COLO668 (cell line): ENCODE data around the gene IL1B.
"Not testable (repeated sequence)": the region's sequence is repeated elsewhere in the genome, so short reads cannot be mapped to it uniquely, and the experiment has no call there.

Experiments used
- DNase-seq: peaks from one replicate; lab custom pipeline; 2025; ENCODE audit not compliant: unreplicated experiment; lab: John Stamatoyannopoulos, UW

Gene IL1B

GRCh38 chr2:112850588-112850987, 14.0 kb upstream of the IL1B start:
- no peak for DNase-seq

- DNase-seq: no peak
Observed at GRCh38 chr2:112849956-112850355, 13.4 kb upstream of the IL1B start.

GRCh38 chr2:112848833-112849232, 12.3 kb upstream of the IL1B start:
- DNase-seq: no peak

GRCh38 chr2:112846031-112846430, 9.5 kb upstream of the IL1B start:
- no peak for DNase-seq

GRCh38 chr2:112843836-112844235, 7.3 kb upstream of the IL1B start:
- DNase-seq: no peak

GRCh38 chr2:112843288-112843687, 6.7 kb upstream of the IL1B start:
- no peak for DNase-seq

GRCh38 chr2:112841295-112842044, 4.9 kb upstream of the IL1B start:
- DNase-seq: no peak

GRCh38 chr2:112840068-112840445, 3.5 kb upstream of the IL1B start:
- no peak for DNase-seq

GRCh38 chr2:112839407-112840067, 3.0 kb upstream of the IL1B start:
- no peak for DNase-seq

GRCh38 chr2:112836163-112836560, 417 bp downstream of the IL1B start:
- no peak for DNase-seq

- no peak for DNase-seq
Observed at GRCh38 chr2:112835536-112836162, 930 bp downstream of the IL1B start.

GRCh38 chr2:112835061-112835501, 1.5 kb downstream of the IL1B start:
- DNase-seq: no peak

GRCh38 chr2:112834396-112835037, 2.1 kb downstream of the IL1B start:
- DNase-seq: no peak

GRCh38 chr2:112833976-112834375, 2.6 kb downstream of the IL1B start:
- no peak for DNase-seq

GRCh38 chr2:112833639-112833931, 3.0 kb downstream of the IL1B start:
- not testable (repeated sequence) for DNase-seq

- no peak for DNase-seq
Observed at GRCh38 chr2:112832841-112833638, 3.5 kb downstream of the IL1B start.

GRCh38 chr2:112831946-112832840, 4.4 kb downstream of the IL1B start:
- no peak for DNase-seq

GRCh38 chr2:112831513-112831845, 5.1 kb downstream of the IL1B start:
- DNase-seq: no peak

GRCh38 chr2:112830682-112831512, 5.7 kb downstream of the IL1B start:
- no peak for DNase-seq
